DOHH2 (cell line): Measurements from ENCODE around the gene TMEM45A.

Source experiments
- EZH2phosphoT487 ChIP-seq: fragments of 200-600 bp; sonication (generic); IDR thresholded peaks from 2 replicates; pipeline ENCODE4 v1.6.1; 2017; ENCODE audit warnings: borderline replicate concordance, mild to moderate bottlenecking, antibody characterized with exemption, low read length, moderate library complexity, mixed read lengths
- TF ChIP-seq, protein P1 (sequence below): fragments of 200-600 bp; sonication (generic); IDR thresholded peaks from one replicate; pipeline ENCODE4 v1.5.1; 2014; ENCODE audit warnings: antibody characterized with exemption, mild to moderate bottlenecking, low read depth, low read length; ENCODE audit not compliant: poor library complexity, severe bottlenecking

DNA sequence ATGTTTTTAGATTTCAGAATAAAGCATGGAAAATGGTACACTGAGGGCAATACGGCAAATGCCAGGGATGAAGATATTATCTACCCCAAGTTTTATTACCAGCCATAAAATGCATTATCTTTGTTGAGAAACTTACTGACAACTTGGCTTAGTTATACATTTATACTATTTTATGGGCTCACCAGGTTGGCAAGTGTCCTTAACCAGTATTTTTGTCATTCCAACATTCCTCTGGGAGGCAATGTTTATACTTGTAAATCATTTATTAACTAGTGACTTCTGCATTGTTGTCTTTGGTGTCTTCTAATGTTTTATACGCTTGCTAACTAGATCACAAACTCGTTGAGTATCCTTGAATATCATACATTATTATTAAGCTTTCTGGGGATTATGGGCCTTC lies 99.0 kb downstream of the TMEM45A start:
- TF ChIP-seq, protein P1, sequence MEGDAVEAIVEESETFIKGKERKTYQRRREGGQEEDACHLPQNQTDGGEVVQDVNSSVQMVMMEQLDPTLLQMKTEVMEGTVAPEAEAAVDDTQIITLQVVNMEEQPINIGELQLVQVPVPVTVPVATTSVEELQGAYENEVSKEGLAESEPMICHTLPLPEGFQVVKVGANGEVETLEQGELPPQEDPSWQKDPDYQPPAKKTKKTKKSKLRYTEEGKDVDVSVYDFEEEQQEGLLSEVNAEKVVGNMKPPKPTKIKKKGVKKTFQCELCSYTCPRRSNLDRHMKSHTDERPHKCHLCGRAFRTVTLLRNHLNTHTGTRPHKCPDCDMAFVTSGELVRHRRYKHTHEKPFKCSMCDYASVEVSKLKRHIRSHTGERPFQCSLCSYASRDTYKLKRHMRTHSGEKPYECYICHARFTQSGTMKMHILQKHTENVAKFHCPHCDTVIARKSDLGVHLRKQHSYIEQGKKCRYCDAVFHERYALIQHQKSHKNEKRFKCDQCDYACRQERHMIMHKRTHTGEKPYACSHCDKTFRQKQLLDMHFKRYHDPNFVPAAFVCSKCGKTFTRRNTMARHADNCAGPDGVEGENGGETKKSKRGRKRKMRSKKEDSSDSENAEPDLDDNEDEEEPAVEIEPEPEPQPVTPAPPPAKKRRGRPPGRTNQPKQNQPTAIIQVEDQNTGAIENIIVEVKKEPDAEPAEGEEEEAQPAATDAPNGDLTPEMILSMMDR: no peak
- no peak for TF ChIP-seq EZH2phosphoT487
